ENCODE results near the gene SNED1.

Gene SNED1

DNA sequence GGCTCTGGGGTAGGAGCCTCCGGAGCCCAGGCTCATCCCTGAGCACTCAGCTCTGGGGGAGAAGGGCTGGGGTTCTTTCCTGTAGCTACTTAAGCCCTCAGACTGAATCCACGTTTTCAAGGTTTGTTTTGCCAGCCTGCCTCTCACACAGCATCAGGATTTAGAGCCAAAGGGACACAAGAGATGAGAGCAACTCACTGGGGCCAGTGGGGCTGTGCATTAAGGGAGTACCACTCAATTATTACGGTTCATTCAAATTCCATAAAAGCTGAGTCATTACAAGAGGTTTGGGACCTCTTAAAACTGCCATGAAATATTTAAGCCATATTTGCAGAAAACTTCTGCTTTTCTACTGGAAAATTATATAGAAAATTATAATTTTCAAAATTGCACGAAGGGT lies 17.1 kb upstream of the SNED1 start:
- DNase-seq = no peak
- H3K27ac ChIP-seq = no peak overlapping the region
- TF ChIP-seq, protein P1, sequence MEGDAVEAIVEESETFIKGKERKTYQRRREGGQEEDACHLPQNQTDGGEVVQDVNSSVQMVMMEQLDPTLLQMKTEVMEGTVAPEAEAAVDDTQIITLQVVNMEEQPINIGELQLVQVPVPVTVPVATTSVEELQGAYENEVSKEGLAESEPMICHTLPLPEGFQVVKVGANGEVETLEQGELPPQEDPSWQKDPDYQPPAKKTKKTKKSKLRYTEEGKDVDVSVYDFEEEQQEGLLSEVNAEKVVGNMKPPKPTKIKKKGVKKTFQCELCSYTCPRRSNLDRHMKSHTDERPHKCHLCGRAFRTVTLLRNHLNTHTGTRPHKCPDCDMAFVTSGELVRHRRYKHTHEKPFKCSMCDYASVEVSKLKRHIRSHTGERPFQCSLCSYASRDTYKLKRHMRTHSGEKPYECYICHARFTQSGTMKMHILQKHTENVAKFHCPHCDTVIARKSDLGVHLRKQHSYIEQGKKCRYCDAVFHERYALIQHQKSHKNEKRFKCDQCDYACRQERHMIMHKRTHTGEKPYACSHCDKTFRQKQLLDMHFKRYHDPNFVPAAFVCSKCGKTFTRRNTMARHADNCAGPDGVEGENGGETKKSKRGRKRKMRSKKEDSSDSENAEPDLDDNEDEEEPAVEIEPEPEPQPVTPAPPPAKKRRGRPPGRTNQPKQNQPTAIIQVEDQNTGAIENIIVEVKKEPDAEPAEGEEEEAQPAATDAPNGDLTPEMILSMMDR (IDR thresholded peaks at IDR 0.05; ENCODE audit: low read depth, low read length) = no peak
- peaks cover 3% of the 10 kb centered on the region for H3K27me3 ChIP-seq (ENCODE audit: insufficient read depth, low read depth, severe bottlenecking)
- no peaks in the 10 kb centered on the region for H3K36me3 ChIP-seq
- no peaks in the 10 kb centered on the region for H3K9me3 ChIP-seq (ENCODE audit: severe bottlenecking)
- H3K4me3 ChIP-seq (ENCODE audit: low read depth, low read length) = no peak overlapping the region

DNA sequence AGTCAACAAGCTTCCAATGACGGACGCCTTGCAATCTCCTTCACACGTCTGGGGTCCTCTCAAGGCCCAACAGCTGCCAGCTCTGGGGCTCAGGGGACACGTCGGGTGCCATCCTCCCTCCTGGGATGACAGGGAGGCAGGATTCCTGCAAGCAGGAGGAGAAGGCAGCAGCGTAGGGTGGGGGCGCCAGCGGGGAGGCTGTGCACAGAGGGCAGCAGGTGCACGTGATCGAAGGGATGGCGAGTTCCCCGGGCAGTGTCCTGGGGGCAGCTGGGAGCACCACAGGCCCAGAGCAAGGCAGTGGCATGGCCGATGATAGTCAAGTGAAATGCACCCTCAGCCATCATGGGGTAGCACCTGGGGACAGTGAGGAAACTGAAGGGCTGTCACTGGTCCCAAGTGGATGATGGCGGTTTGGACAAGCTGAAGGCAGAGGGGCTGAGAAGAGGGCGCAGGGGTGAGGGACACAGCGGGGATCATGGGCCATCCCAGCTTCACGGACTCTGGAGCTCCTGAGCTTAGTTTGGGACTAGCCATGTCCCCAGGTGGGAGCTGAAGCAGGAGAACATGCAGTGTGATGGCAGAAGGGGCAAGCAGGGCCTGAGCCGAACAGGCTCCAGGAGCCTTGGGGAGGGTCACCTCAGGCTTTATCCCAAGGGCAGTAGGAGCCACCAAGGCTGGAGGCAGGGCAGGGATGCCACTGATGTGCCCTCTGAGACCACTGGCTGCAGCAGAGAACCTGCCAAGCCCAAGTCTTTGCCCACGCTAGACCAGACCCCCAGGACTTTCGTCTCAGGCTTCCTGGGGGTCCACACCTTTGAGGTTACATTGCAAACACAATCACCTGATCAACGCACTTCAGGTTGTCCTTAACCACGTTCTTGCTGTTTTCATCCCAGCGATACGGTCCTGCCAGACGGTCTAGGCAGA lies 16.3 kb upstream of the SNED1 start:
- DNase-seq = peak; percentile 9
- no peak overlapping the region for H3K27ac ChIP-seq
- no peaks in the 10 kb centered on the region for H3K9me3 ChIP-seq (ENCODE audit: severe bottlenecking)
- no peaks in the 10 kb centered on the region for H3K36me3 ChIP-seq
- H3K27me3 ChIP-seq (ENCODE audit: insufficient read depth, low read depth, severe bottlenecking) = peaks cover 3% of the 10 kb centered on the region
- no peak overlapping the region for H3K4me3 ChIP-seq (ENCODE audit: low read depth, low read length)
- TF ChIP-seq, protein P1 (IDR thresholded peaks at IDR 0.05; ENCODE audit: low read depth, low read length) = 0 out of 2 replicates have a peak, but pooled peaks have one; percentile 5

DNA sequence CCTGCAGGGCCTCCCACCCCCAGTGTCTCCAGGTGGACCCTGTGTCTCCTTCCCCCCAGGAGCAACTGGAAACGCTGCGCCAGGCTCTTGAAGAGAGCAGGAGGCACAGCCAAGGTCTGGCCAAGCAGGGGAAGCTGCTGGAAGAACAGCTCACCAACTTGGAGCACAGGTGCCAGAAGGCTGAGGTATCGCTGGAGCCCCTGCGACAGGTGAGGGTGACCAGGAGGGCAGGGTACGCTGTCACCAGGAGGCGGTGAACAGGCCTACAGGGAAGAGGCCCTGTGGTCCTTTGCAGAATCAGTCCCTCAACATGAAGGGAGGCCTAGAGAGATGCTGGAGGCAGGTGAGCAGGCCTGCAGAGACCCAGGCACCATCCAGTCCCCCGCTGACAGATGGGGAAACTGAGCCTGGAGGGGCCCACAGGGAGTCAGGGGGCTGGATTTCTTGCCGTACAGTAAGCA lies 15.6 kb upstream of the SNED1 start:
- TF ChIP-seq, protein P1 (IDR thresholded peaks at IDR 0.05; ENCODE audit: low read depth, low read length) = no peak
- H3K36me3 ChIP-seq = no peaks in the 10 kb centered on the region
- H3K27ac ChIP-seq = no peak overlapping the region
- DNase-seq = peak; percentile 5
- H3K27me3 ChIP-seq (ENCODE audit: insufficient read depth, low read depth, severe bottlenecking) = peaks cover 3% of the 10 kb centered on the region
- H3K9me3 ChIP-seq (ENCODE audit: severe bottlenecking) = peaks cover 4% of the 10 kb centered on the region
- no peak overlapping the region for H3K4me3 ChIP-seq (ENCODE audit: low read depth, low read length)

DNA sequence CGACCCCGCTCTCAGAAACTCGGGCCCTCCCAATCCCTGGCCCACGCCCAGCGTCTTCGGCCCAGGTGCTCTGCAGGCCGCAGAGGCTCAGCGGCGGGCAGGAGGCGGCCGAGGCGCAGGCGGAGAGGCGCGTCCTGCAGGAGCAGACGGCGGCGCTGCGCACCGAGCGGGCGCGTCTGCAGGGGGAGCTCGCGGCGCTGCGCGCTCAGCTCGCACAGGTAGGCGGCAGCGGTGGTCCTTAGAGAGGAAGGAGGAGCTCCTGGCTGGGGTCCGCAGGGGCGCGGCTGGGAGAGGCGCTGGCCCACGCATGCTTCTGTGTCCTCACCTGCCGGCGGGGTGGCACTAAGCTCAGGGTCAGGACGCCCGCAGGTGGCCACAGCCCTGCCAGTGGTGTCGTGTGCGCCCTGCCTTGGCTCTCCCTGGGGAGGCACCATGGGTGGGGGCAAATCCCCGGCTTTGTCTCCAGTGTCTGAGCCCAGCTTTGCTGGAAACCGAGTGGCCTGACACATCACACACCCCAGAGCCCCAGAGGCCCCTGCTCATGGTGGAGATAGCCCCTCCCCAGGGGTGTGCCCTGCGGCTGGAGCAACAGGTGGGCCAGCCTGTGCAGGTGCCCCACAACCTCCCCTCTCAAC lies 14.9 kb upstream of the SNED1 start:
- peaks cover 9% of the 10 kb centered on the region for H3K9me3 ChIP-seq (ENCODE audit: severe bottlenecking)
- TF ChIP-seq, protein P1 (IDR thresholded peaks at IDR 0.05; ENCODE audit: low read depth, low read length) = peak; percentile 90
- peaks cover 3% of the 10 kb centered on the region for H3K27me3 ChIP-seq (ENCODE audit: insufficient read depth, low read depth, severe bottlenecking)
- H3K36me3 ChIP-seq = no peaks in the 10 kb centered on the region
- H3K4me3 ChIP-seq (ENCODE audit: low read depth, low read length) = peak overlapping the region; percentile 38
- peak; percentile 70 for DNase-seq
- no peak overlapping the region for H3K27ac ChIP-seq

DNA sequence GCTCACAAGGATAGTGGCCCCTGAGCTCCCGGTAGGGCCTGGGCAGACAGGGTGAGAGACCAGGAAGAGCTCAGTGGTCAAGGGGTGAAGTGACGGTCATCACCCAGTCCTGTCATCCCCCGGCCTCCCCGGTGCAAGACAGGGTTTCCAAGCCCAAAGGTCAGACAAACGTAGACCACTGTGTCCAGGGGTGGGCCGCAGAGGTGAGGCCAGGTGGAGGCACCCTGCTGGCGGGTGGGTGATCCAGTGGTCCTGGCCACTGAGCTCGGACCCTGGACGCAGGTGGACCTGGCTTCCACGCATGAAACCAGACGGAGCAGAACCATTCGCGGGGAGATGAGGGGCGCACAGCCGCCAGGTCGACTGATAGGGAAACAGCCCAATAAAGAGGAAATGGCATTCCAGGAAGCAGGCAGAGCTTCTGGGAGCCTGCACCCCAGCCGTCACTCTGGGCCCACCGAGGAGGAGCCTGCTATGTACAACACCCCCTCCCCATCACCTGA lies 14.4 kb upstream of the SNED1 start:
- H3K27me3 ChIP-seq (ENCODE audit: insufficient read depth, low read depth, severe bottlenecking) = peaks cover 3% of the 10 kb centered on the region
- TF ChIP-seq, protein P1 (IDR thresholded peaks at IDR 0.05; ENCODE audit: low read depth, low read length) = no peak
- H3K27ac ChIP-seq = no peak overlapping the region
- H3K9me3 ChIP-seq (ENCODE audit: severe bottlenecking) = peaks cover 9% of the 10 kb centered on the region
- DNase-seq = no peak
- H3K4me3 ChIP-seq (ENCODE audit: low read depth, low read length) = no peak overlapping the region
- H3K36me3 ChIP-seq = no peaks in the 10 kb centered on the region

Measured in WERI-Rb-1 (cell line).